Endometrial microvascular endothelial cells (primary cell): ENCODE results near the gene TBPL1. TPM values are rescaled to one million over a fixed set of nuclear protein-coding genes. Genes with fewer than 3 reads are reported as not detected.

Experiments used
- in situ Hi-C: cut with HindIII; loops from 2 replicates; pipeline ENCODE4 v1.10.0; 2017; ENCODE audit warnings: low sequenced_read_pairs, low pct_unique_long_range_greater_than_20kb; ENCODE audit errors: inconsistent ontology term
- total RNA-seq: library from RNA; depleted of rRNA; stranded (reverse); fragments of >200 nt; gene quantifications from one replicate; pipeline ENCODE4 v1.2.3, GENCODE V29; 2015; ENCODE audit errors: inconsistent ontology term

TBPL1 gene
- total RNA-seq, 1 donor from 2014 or later = 35.3 TPM

DNA sequence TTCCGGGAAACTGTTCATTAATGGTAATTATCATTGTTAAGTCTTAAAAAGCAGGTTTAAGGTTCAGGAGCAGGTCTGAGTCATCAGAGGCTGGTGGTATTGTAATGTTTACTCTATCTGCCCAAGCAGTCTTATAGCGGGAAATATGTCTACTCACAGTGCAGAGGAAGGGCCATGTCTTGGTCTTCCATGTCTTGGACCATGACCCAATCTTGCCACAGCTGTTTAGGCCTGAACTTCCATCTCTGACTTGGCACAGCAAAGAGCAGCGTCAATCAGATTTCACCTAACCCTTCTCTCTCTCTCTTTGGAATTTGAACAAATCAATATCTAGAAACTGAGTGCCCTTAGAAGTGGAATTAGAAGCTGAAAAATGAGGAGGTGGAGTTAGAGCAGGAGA lies 73.6 kb downstream of the TBPL1 start:
- in situ Hi-C loops = no loop called here

DNA sequence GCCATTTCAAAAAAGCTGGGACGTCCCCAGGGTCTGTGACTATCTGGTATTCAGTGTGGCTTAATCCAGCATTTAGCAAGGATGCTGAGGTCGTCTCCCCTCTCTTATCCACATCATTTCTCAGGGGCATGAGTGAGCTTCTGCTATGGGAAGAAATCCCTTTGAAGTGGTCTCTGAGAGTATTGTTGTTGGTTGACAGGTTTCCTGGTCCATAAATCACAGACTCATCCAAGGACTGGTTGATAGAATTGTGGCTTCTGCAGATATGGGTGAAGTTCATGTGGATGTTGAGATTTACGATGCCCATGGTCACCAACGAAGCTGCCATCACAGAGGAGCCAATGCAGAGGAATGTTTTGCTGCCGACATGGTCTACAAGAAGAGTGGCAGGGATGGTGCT lies 75.4 kb downstream of the TBPL1 start:
- in situ Hi-C loops = no loop called here

DNA sequence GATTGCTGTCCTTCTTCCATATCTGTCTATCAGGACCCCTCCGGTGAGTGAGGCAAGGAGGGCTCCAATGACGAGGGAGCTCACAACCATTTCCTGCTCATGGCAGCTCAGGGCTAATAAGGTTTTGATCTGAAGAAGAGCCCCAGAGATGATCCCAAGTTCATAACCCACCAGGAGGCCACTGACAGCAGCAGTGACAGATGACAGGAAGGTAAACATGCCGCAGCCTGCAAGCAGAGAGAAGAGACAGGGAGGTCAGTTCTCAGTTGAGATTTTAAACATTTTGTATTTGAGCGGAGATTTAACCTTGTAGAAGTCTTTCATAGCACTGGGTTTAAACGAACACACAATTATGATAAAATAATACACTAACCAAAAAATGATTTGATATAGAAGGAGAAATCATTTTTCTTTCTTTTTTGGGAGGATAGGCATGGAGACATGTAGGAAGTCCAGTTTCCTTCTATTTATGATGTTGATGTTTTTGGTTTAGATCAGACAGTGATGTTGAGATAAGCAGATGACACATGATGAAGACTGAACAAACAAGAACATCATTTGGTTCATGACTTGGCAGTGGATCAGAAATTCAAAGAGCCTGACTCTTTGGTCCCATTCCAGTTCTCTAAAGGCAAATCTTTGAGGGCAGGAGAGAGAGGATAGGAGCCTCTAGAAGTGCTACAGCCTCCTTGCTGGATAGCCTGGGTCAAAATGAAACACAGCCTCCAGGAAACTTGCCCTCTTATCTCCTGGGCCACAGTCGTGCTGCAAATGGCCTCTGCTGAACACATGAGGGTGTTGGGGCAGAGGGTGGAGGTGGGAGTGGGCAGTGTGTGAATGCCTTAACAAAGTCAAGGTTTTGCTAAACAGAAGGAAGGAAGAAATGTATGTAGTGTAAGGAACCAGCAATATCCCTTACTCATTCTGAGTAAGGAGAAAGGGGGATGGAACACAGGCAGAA lies 76.8 kb downstream of the TBPL1 start:
- in situ Hi-C loops = no loop called here

DNA sequence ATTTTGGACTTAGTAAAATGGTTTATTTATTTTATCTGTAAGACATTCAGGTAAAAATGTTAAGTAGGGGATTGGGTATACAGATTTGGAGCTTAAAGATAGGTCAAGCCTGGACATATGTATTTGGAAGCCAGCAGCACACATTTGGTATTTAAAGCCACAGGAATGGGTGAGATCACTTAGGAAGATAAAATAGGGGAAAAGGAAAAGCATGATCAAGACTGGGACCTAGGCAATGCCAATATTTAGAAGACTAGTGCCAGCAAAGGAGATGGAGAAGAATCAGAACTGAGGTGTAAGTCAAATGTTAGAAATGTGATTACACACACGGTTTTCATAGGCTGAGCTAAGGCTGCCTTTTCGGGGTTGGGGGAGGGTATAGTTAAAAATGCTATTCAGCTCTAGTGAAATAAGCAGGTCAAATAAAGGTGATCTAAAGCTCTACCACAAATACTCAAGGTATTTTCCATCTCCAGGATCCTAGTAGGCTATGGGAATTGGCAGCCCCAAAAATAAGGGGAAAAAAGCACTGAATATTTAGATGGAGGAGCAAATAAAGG lies 78.8 kb downstream of the TBPL1 start:
- in situ Hi-C loops = no loop called here

DNA sequence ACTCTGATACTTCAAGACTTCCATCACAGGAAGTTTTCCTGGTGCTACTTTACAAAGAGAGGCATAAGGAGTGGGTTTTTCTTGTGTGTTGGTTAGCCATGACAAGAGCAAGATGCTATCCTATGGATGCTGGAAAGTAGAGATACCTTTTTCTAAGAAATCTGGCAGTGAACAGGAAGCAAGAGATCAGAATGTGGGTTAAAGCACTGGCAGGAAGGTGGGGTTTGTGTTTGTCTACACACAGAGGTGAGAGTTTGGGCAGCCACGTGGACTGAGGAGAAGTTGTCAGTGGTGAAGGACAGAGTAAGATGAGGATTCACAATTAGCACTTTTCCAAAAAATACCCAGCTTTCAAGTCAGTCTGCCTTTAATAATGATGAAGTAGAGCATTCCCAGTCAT lies 81.5 kb downstream of the TBPL1 start:
- in situ Hi-C loops = no loop called here

DNA sequence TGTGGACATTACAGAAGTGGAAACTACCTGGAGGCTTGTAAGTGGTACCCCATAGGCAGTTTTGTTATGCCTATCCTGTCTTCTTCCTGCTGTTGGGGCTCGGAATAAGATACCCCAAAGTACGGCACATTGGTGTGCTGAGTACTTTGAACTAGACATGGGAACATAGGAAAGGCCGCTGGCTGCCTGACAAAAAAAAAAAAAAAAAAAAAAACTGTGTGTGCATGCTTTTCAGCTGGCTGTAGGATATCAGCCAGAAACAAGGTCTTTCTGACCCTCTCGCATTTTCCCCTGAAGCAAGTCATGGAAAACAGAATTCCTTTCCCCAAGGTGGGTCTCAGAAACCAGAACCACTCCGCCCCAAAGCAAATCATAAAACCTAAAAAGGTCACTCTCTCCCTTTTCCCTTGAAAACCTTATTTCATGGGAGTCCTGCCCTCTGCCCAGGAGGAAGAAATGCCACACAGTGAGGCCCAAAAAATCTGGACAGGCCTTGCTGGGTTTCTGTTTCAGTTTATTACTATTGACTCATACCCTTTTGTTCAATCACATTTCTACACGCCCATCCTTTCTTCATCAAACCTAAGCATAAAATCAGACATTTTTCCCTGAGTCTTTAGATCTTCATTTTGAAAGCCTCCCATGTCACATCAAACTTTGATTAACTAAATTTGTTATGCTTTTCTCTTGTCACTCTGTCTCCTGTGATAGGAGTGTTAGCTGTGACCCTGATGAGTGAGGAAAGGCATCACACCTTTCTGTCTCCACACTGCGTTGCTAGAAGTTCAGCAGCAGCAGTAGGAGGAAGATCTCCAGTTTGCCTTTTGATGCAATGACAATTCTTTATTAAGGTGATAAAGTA lies 82.2 kb downstream of the TBPL1 start:
- in situ Hi-C loops = no loop called here

DNA sequence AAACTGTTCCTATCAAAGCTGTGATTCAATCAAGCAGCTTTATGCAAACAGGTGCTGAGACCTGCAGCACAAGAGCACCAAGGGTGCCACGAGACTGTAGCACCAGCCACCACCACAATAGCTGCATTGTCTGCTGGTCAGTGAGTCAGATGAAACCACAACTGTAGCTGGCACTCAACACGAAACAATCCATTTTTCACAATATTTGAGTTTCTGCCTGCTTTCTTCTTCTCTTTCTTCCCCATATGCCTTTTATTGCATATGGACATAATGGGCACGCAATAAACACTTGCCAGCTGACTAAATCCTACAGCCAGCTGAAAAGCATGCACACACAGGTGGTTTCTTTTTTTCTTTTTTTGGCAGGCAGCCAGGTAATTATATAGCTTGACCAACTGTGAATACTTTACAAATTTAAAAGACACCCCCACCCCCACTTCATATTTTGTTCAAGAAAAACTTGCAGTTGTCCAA lies 82.8 kb downstream of the TBPL1 start:
- in situ Hi-C loops = no loop called here

DNA sequence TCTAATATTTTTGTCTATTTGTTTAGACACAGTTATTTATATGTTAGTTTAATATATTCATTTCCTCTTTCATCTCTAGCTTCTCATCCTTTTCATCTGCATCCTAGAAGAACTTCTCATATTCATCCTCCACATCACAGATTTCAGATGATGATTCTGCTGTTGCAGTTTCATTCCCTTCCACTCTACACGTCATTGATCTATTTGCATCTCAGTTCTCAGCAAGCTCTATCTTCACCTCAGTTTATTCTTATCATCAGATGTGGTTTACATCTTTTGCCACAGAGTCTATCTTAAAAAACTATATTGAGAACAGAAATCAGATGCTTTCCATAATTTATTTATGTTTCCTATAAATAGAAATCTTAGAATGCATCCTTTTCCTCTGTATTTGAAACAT lies 86.1 kb downstream of the TBPL1 start:
- in situ Hi-C loops = no loop called here

Other genes with a start within 250 kb of the TBPL1 start
- not detected for gene TCF21, start 64.1 kb upstream of the TBPL1 start, total RNA-seq
- gene SLC2A12, start 99.4 kb downstream of the TBPL1 start, total RNA-seq = under 0.01 TPM